Renal cortical epithelial cell (primary cell): ENCODE results near the gene DHX16. TPM values are rescaled to one million over a fixed set of nuclear protein-coding genes. Genes with fewer than 3 reads are reported as not detected.

Experiments used
- DNase-seq: peaks from one replicate; pipeline ENCODE4 v3.0.0-alpha.2; 2011; ENCODE audit warnings: low read depth
- total RNA-seq: library from RNA; depleted of rRNA; stranded (reverse); fragments of >200 nt; gene quantifications from 2 replicates; pipeline ENCODE4 v1.2.3, GENCODE V29; 2014

Gene DHX16
- total RNA-seq, 1 donor from 2014 or later = 40.2 TPM

GRCh38 chr6:30603961-30604360 lies 68.8 kb downstream of the DHX16 start:
- no peak for DNase-seq

Other genes with a start within 250 kb of the DHX16 start
- 170 and 213 TPM in 2 replicates for gene HLA-E, start 183.5 kb downstream of the DHX16 start, total RNA-seq
- gene GNL1, start 116.5 kb downstream of the DHX16 start, total RNA-seq = 32.2 and 49.8 TPM in 2 replicates
- 2.3 and 3.9 TPM in 2 replicates for gene PRR3, start 115.7 kb downstream of the DHX16 start, total RNA-seq
- 40.1 and 77.8 TPM in 2 replicates for gene ABCF1, start 101.6 kb downstream of the DHX16 start, total RNA-seq
- gene PPP1R10, start 55.8 kb downstream of the DHX16 start, total RNA-seq = 6.1 and 30.3 TPM in 2 replicates
- gene MRPS18B, start 55.2 kb downstream of the DHX16 start, total RNA-seq = 31.0 and 60.4 TPM in 2 replicates
- gene ATAT1, start 46.1 kb downstream of the DHX16 start, total RNA-seq = 7.6 and 7.8 TPM in 2 replicates
- 6.9 and 7.3 TPM in 2 replicates for gene C6orf136, start 25.9 kb downstream of the DHX16 start, total RNA-seq
- 27.5 and 38.7 TPM in 2 replicates for gene PPP1R18, start 13.6 kb upstream of the DHX16 start, total RNA-seq
- 0.69 and 1.7 TPM in 2 replicates for gene NRM, start 18.0 kb upstream of the DHX16 start, total RNA-seq
- gene MDC1, start 44.3 kb upstream of the DHX16 start, total RNA-seq = 6.4 and 10.2 TPM in 2 replicates
- gene TUBB, start 47.3 kb upstream of the DHX16 start, total RNA-seq = 312 and 597 TPM in 2 replicates
- 19.4 and 100 TPM in 2 replicates for gene FLOT1, start 69.7 kb upstream of the DHX16 start, total RNA-seq
- 56.6 and 249 TPM in 2 replicates for gene IER3, start 71.5 kb upstream of the DHX16 start, total RNA-seq
- gene DDR1, start 211.5 kb upstream of the DHX16 start, total RNA-seq = 165 and 197 TPM in 2 replicates
- 17.2 and 24.2 TPM in 2 replicates for gene GTF2H4, start 235.2 kb upstream of the DHX16 start, total RNA-seq
- 47.5 and 144 TPM in 2 replicates for gene VARS2, start 241.2 kb upstream of the DHX16 start, total RNA-seq